Melanocyte of skin (primary cell): ENCODE measurements around the gene NMNAT2. TPM values are rescaled to one million over a fixed set of nuclear protein-coding genes. Genes with fewer than 3 reads are reported as not detected.

Experiments
- total RNA-seq, 2 donors: library from RNA; depleted of rRNA; stranded (reverse); fragments of >200 nt; gene quantifications; 2 replicates each; pipeline ENCODE4 v1.2.3, GENCODE V29; 2012

NMNAT2 gene
- not detected for total RNA-seq

DNA sequence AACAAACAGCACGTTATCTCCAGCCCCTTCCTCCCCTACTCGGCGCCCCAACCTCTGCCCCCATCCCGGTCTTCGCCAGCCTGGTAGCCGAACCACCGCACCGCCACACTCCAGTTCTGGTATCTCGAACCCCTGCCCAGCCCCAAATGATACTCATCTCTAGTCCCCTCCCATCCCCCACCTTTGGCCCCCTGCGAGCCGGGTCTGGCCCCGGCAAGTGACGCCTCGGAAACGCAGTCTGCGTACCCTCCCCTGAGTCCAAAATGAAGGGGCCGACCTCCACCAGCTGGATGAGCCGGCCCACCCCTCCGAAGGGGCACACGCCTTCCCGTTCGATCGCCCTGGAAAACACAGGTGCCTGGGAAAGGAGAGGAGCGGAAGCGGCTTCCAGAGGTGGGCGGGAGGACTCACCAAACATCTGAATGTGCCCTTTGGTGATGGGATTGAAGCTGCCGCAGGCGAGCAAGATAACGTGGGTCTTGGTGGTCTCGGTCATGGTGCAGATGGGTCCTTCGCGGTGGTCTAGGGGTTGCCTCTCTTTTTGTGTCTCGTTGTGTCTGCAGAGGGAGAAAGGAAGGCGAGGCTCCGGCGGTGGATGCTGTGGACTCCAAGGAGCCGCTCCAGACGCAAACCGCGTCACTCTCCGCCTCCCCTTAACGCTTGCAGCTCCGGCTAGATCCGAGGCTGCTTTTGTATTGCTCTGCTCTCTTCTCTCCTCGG, at the start of gene NMNAT2:
Gene NMNAT2 (minus strand): TSS at position 609 of the 720 bp plus-strand sequence. CDS start 113 bp downstream, at position 496.

Other genes starting within 250 kb of the NMNAT2 start
- under 1 TPM; under 0.01 to 0.34 TPM for gene LAMC2, start 232.1 kb downstream of the NMNAT2 start, total RNA-seq
- gene SMG7, start 54.1 kb upstream of the NMNAT2 start, total RNA-seq: 10 to 100 TPM; 32.0 to 33.4 TPM
- under 1 TPM in 1 of 2 donors, not detected in 1; under 0.01 TPM for gene NCF2, start 172.1 kb upstream of the NMNAT2 start, total RNA-seq
- gene ARPC5, start 217.4 kb upstream of the NMNAT2 start, total RNA-seq: 10 to 100 TPM; 59.9 to 84.9 TPM
- gene APOBEC4, start 234.9 kb upstream of the NMNAT2 start, total RNA-seq: not detected